Middle frontal gyrus (tissue), 1 donor: ENCODE measurements around the gene PTPRN2.
"Not testable (repeated sequence)": the region's sequence is repeated elsewhere in the genome, so short reads cannot be mapped to it uniquely, and the experiment has no call there.

Experiments used
- DNase-seq: peaks from one replicate; pipeline ENCODE4 v3.0.0-alpha.2; 2015; ENCODE audit warnings: low spot score; ENCODE audit errors: extremely low spot score

The PTPRN2 gene

GRCh38 chr7:158310924-158311666 lies 276.5 kb downstream of the PTPRN2 start:
- no peak for DNase-seq

- DNase-seq = no peak
These were observed 277.5 kb downstream of the PTPRN2 start for GRCh38 chr7:158309868-158310763.

- DNase-seq = no peak
These were observed 279.6 kb downstream of the PTPRN2 start for GRCh38 chr7:158308001-158308400.

- DNase-seq = not testable (repeated sequence)
These were observed 283.6 kb downstream of the PTPRN2 start for GRCh38 chr7:158304072-158304471.

- no peak for DNase-seq
These were observed 284.5 kb downstream of the PTPRN2 start for GRCh38 chr7:158303121-158303520.

GRCh38 chr7:158302274-158303070 lies 285.2 kb downstream of the PTPRN2 start:
- DNase-seq = no peak

- no peak for DNase-seq
These were observed 286.4 kb downstream of the PTPRN2 start for GRCh38 chr7:158301207-158301606.

- no peak for DNase-seq
These were observed 287.2 kb downstream of the PTPRN2 start for GRCh38 chr7:158300427-158300826.

- DNase-seq = no peak
These were observed 288.0 kb downstream of the PTPRN2 start for GRCh38 chr7:158299607-158300006.

- no peak for DNase-seq
These were observed 290.9 kb downstream of the PTPRN2 start for GRCh38 chr7:158296798-158297104.

- no peak for DNase-seq
These were observed 291.4 kb downstream of the PTPRN2 start for GRCh38 chr7:158295966-158296797.

- not testable (repeated sequence) for DNase-seq
These were observed 293.0 kb downstream of the PTPRN2 start for GRCh38 chr7:158294468-158295215.

- DNase-seq = no peak
These were observed 294.7 kb downstream of the PTPRN2 start for GRCh38 chr7:158292948-158293347.

- no peak for DNase-seq
These were observed 295.6 kb downstream of the PTPRN2 start for GRCh38 chr7:158291998-158292397.

- no peak for DNase-seq
These were observed 297.7 kb downstream of the PTPRN2 start for GRCh38 chr7:158289761-158290523.

GRCh38 chr7:158289231-158289630 lies 298.4 kb downstream of the PTPRN2 start:
- no peak for DNase-seq

GRCh38 chr7:158286210-158286609 lies 301.4 kb downstream of the PTPRN2 start:
- DNase-seq = no peak

GRCh38 chr7:158285383-158285770 lies 302.2 kb downstream of the PTPRN2 start:
- DNase-seq = no peak

GRCh38 chr7:158284617-158285382 lies 302.8 kb downstream of the PTPRN2 start:
- no peak for DNase-seq
